DND-41 (cell line): ENCODE results near the gene H6PD.

Experiments used
- ATAC-seq: fragments of 200-7000 bp; cut with Tn5 transposase; 3 replicates; pipeline ENCODE4 v1.9.1; 2021; ENCODE audit warnings: low read depth; ENCODE audit not compliant: insufficient read depth
- DNase-seq: peaks from one replicate; pipeline ENCODE4 v3.0.0-alpha.2; 2020
- H2AFZ ChIP-seq: 2 replicates; pipeline ENCODE4 v1.6.0; 2012; ENCODE audit warnings: low read depth, low read length
- H3K27ac ChIP-seq: 2 replicates; pipeline ENCODE4 v1.5.1; 2012; ENCODE audit warnings: low read length, inconsistent platforms
- H3K27me3 ChIP-seq: fragments of 200-600 bp; sonication (generic); 2 replicates; pipeline ENCODE4 v1.6.0; 2012; ENCODE audit warnings: low read length, mild to moderate bottlenecking, inconsistent platforms; ENCODE audit not compliant: insufficient read depth, poor library complexity
- H3K36me3 ChIP-seq: 2 replicates; pipeline ENCODE4 v1.5.1; 2012; ENCODE audit warnings: low read length, inconsistent platforms; ENCODE audit not compliant: insufficient read depth
- H3K4me1 ChIP-seq: 2 replicates; pipeline ENCODE4 v1.5.1; 2012; ENCODE audit warnings: mild to moderate bottlenecking, low read length; ENCODE audit not compliant: insufficient read depth
- H3K4me2 ChIP-seq: 2 replicates; pipeline ENCODE4 v1.6.0; 2012; ENCODE audit warnings: mild to moderate bottlenecking, moderate library complexity, low read length, inconsistent platforms; ENCODE audit not compliant: insufficient read depth
- H3K4me3 ChIP-seq, 2 experiments: fragments of 200-600 bp in 1 of 2; shearing (Covaris generic) in 1 of 2; 2 replicates each; pipeline ENCODE4 v1.5.1; 2012 to 2016; ENCODE audit warnings: inconsistent platforms in 2 of 2, low read length in 2 of 2, mild to moderate bottlenecking in 2 of 2, low read depth in 1 of 2, moderate library complexity in 1 of 2
- H3K79me2 ChIP-seq: 2 replicates; pipeline ENCODE4 v1.6.0; 2012; ENCODE audit warnings: low read length, inconsistent platforms; ENCODE audit not compliant: insufficient read depth
- H3K9ac ChIP-seq: 2 replicates; pipeline ENCODE4 v1.6.0; 2012; ENCODE audit warnings: low read depth, mild to moderate bottlenecking, inconsistent platforms, low read length, moderate library complexity
- H3K9me3 ChIP-seq: 2 replicates; pipeline ENCODE4 v1.5.1; 2012; ENCODE audit warnings: low read length, moderate library complexity, mild to moderate bottlenecking, inconsistent platforms; ENCODE audit not compliant: insufficient read depth, severe bottlenecking
- H4K20me1 ChIP-seq: 2 replicates; pipeline ENCODE4 v1.6.0; 2012; ENCODE audit warnings: low read length; ENCODE audit not compliant: insufficient read depth
- EZH2 ChIP-seq: IDR thresholded peaks from 3 replicates; pipeline ENCODE4 v1.6.1; 2012; ENCODE audit warnings: borderline replicate concordance, low read depth, mild to moderate bottlenecking, moderate library complexity, low read length, inconsistent platforms; ENCODE audit not compliant: severe bottlenecking
- TF ChIP-seq, protein P1 (sequence below): IDR thresholded peaks from 2 replicates; pipeline ENCODE4 v1.5.1; 2012; ENCODE audit warnings: borderline replicate concordance, low read length, moderate library complexity, mild to moderate bottlenecking; ENCODE audit not compliant: poor library complexity, severe bottlenecking; ENCODE audit errors: extremely low read depth

Gene H6PD

DNA sequence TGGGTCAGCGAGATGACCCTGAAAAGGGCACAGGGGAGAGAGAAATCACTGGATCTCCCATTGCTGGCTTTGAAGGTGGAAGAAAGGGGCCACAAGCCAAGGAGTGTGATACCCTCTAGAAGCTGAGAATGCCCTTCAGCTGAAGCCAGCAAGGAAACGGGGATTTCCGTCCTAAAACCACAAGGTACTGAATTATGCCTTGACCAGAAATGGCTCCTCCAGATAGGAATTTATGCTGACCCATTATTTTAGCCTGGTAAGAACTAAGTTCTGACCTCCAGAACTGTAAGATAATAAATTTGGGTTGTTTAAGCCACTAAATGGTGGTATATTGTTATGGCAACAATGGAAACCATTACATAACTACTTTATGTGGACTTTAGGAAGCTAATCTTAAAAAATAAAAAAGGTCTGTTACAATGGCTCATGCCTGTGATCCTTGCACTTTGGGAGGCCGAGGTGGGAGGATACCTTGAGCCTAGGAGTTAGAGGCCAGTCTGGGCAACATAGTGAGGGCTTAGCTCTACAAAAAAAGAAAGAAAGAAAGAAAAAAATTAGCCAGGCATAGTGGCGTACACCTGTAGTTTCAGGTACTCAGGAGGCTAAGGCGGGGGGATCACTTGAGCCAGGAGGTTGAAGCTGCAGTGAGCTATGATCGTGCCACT, 3.6 kb upstream of the H6PD start:
- H3K4me2 ChIP-seq = no peak overlapping the region

DNA sequence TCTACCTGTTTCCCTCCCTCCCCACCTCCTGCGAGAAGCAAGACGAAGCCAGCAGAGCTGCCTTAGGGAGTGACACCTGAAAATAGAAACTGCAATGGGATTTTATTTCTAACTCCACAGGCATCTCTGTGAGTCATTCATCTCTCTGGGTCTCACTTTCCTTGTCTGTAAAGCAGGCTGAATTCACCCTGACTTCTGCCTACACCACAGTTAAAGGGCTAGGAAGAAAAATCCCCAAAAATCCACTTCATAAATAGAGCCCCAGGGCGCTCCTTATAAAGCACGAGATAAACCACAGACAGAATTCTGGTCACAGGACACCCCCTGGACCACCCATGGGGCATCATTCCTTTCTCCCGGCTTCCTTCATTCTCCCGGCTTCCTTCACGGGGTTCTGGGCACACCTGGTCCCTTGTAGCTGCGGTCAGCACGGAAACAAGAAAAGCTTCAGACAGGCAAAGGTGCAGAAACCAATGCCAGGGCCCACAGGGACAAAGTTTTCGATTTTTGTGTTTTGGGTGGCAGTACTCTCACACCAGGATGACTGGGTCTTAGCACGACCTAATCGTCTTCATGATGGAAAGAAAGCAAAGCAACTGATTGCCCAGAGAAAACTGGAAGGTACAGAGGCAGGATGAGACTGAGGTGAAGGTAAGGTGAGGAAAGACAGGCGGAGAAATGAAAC, 2.8 kb upstream of the H6PD start:
- ATAC-seq (no peak), DNase-seq (no peak)
- H2AFZ ChIP-seq = no peak overlapping the region
- no peaks in the 10 kb centered on the region for H3K9me3 ChIP-seq
- peaks cover 19% of the 10 kb centered on the region for H3K79me2 ChIP-seq
- H3K4me3 ChIP-seq = no peak overlapping the region
- TF ChIP-seq, protein P1, sequence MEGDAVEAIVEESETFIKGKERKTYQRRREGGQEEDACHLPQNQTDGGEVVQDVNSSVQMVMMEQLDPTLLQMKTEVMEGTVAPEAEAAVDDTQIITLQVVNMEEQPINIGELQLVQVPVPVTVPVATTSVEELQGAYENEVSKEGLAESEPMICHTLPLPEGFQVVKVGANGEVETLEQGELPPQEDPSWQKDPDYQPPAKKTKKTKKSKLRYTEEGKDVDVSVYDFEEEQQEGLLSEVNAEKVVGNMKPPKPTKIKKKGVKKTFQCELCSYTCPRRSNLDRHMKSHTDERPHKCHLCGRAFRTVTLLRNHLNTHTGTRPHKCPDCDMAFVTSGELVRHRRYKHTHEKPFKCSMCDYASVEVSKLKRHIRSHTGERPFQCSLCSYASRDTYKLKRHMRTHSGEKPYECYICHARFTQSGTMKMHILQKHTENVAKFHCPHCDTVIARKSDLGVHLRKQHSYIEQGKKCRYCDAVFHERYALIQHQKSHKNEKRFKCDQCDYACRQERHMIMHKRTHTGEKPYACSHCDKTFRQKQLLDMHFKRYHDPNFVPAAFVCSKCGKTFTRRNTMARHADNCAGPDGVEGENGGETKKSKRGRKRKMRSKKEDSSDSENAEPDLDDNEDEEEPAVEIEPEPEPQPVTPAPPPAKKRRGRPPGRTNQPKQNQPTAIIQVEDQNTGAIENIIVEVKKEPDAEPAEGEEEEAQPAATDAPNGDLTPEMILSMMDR = no peak
- TF ChIP-seq EZH2 = no peak
- H3K27ac ChIP-seq = no peak overlapping the region
- H3K9ac ChIP-seq = no peak overlapping the region
- no peak overlapping the region for H3K4me2 ChIP-seq
- H3K4me1 ChIP-seq = peaks cover 20% of the 10 kb centered on the region
- peaks cover 3% of the 10 kb centered on the region for H3K36me3 ChIP-seq
- no peaks in the 10 kb centered on the region for H4K20me1 ChIP-seq
- H3K27me3 ChIP-seq = no peaks in the 10 kb centered on the region

More for the DNA sequence above, 3.6 kb upstream of the H6PD start:
- Histone ChIP-seq H3K27me3 (no peaks in the 10 kb centered on the region), H2AFZ (no peak overlapping the region), H3K36me3 (no peaks in the 10 kb centered on the region; the same call in 1 of the 2 replicates), H3K9me3 (no peaks in the 10 kb centered on the region), H4K20me1 (no peaks in the 10 kb centered on the region), H3K9ac (no peak overlapping the region), H3K79me2 (peaks cover 11% of the 10 kb centered on the region), H3K4me3 (no peak overlapping the region), H3K4me1 (peaks cover 12% of the 10 kb centered on the region), H3K27ac (no peak overlapping the region)
- TF ChIP-seq, protein P1 = no peak
- no peak for TF ChIP-seq EZH2
- no peak for DNase-seq
- no peak for ATAC-seq

DNA sequence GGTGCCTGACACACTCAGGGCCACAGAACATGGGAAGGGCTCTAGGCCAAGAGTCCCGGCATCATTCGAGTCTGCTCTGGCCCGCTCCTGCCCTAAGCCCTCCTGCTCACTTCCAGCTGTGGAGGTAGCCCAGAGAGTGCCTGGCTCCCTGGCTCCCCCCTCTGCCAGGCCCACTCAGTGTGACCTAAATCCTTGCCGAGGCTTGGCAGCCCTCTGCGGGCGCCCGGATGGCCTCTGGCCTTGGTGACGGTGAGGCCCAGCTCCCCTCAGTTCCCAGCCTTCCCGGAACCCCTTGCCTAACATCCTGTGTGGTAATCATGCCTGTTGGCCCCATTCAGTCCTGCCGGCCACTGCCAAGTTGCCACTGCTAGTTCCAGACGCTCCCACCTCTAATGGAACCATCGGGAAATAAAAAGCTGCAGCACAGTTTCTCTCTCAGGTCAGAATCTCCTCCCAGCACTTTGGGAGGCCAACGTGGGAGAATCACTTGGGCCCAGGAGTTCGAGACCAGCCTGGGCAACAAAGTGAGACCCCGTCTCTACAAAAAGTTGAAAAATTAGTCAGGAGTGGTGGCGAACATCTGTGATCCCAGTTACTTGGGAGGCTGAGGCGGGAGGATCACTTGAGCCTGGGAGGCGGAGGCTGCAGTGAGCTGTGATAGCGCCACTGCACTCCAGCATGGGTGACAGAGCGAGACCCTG, 1.2 kb upstream of the H6PD start:
- H4K20me1 ChIP-seq = no peaks in the 10 kb centered on the region
- no peak overlapping the region for H2AFZ ChIP-seq
- no peak for DNase-seq
- H3K36me3 ChIP-seq = peaks cover 14% of the 10 kb centered on the region
- H3K27me3 ChIP-seq = no peaks in the 10 kb centered on the region
- no peaks in the 10 kb centered on the region for H3K9me3 ChIP-seq
- H3K4me1 ChIP-seq = peaks cover 36% of the 10 kb centered on the region
- H3K27ac ChIP-seq = no peak overlapping the region
- TF ChIP-seq, protein P1 = no peak
- no peak for TF ChIP-seq EZH2
- peaks cover 35% of the 10 kb centered on the region for H3K79me2 ChIP-seq
- no peak overlapping the region for H3K9ac ChIP-seq
- no peak for ATAC-seq
- no peak overlapping the region for H3K4me3 ChIP-seq
- H3K4me2 ChIP-seq = no peak overlapping the region
